ENCODE measurements around the gene SETMAR.

The SETMAR gene

DNA sequence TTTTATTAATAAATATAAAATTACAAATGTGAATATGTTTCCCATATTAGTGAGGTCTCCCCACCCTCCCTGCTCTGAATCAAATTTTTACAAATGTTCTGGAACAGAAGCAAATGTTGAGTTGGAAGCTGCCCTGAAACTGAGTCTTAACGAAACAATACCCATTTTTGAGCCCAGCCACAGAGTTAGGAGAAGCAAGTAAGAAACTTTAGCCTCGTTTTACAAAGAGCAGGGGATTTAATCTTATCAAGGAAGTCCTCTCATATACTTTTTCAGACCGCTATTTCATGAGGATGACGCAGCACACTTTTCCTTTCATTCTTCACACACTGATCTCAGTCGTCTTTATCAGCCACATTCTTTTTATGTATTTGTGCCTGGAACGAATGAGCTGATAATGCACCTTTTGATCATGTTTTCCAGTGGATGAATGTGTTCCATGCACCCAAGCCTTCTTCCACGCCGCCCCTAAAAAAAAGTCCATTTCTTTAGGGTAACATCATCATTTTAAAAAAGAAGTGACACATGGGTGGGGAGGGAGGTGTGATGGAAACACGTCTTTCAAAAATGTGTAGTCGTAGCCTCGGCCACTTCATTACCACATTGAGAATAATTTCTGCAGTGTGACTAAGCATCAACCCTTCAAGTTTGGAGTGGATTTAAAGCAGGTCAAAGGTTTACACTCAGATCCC, 48.1 kb downstream of the SETMAR start:
- no peak for DNase-seq (ENCODE audit: low spot score)
- no peak for FAIRE-seq

DNA sequence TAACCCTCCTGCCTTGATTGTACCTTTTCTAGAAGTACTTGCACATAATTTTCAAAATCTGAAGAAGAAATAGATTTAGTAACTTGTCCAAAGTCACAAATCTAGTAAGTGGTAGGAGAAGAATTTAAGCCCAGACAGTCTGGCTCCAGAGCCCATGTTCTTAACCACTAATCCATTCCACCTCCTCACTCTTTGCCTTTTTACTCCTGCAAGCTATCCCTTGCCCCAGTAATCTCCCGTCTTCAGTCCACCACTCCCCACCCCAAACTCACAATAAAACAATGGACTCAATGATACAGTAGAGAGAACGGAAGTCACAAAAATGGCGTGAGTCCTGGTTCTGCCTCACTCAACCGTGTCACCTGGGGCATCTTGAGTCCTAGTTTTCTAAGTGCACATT, 48.7 kb downstream of the SETMAR start:
- FAIRE-seq (no peak), DNase-seq (ENCODE audit: low spot score) (no peak)

DNA sequence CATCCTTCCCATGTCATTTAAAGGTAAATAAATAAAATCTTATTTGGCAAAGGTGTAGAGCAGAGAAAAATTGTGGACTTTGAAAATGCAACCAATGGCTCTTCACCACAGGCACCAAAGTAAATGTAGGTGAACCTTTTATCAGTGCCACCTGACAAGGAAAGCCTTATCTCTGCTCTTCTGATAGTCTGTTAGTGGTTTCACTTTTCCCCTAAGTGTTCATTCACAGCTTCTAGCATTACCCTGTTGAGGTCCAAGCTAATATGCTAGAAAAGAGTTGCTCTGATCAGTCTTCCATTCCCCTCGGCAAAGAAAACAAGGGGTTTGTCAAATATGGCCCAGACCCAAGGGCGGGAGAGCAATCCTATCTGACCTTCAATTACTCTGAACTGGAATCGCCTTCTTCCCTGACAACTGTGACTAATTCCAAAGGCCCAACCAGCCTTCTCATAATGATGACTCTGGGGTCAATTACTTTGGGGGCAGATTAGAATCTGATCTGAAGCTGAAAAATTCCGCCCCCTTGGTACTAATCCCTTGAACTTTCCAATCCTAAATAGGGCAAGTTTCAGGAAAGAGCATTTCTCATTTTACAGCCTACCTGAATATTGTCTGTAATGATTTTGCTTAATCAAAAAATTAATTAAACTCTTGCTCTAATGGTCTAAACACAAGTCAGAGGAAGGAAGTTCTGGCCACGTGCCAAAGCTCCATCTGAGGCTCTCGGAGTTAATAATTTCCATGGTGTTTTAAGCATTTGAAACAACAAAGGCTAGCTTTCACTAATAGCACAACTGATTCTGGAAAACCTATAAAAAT, 52.4 kb downstream of the SETMAR start:
- no peak for DNase-seq (ENCODE audit: low spot score)
- no peak for FAIRE-seq

DNA sequence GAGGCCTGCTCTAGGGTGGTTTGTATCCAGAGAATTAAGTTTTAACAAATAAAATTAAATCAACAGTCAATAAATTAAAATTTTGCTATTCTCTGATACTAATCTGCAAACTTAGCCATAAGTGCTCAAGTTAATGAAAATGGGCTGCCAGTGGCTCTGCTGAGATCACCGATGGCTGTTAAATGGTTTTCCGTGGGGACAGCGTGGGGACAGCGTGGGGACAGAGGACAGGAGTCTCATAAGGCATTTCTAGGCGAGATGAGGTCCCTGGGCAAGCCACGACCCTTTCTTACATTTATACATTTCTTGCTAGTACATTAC, 53.0 kb downstream of the SETMAR start:
- DNase-seq (ENCODE audit: low spot score) (no peak), FAIRE-seq (no peak)

DNA sequence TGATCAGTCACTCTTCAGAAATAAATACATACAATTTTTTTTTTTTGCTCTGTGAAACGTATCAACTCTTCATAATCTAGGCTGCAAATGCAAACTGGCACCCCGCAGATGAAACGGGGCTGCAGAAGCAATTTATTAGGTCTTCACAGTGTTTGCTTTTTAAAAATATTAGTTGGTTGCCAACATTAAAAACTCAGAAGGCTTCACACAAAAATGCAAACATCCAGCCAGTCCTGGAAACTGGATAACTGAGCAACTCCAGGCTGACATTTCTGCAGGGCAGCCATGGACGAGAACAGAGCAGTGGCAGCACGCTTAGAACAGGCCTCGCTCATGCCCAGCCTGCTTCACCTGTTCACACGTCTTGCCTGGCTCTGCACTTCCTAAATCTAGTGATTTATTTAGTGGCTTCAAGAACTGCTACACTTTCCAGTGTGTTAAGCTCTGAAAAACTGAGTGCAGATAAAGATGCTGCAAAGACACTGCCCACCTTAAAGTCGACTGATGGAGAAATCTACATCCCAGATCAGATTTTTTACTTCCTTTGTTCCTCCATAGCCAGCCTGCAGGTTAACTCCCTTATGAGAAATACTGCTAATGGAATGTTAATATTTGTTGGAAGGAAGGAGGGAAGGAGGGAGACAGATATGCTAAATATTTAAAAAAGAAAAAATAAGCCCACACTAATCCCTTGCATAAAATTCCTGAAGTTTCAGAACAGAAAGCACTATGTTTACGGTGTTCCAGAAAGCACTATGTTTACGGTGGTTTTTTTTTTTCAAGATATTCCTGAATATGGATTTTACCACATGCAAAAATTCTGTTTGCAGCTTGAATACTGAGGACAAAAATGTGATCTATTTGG, 53.6 kb downstream of the SETMAR start:
- FAIRE-seq = no peak
- no peak for DNase-seq (ENCODE audit: low spot score)

DNA sequence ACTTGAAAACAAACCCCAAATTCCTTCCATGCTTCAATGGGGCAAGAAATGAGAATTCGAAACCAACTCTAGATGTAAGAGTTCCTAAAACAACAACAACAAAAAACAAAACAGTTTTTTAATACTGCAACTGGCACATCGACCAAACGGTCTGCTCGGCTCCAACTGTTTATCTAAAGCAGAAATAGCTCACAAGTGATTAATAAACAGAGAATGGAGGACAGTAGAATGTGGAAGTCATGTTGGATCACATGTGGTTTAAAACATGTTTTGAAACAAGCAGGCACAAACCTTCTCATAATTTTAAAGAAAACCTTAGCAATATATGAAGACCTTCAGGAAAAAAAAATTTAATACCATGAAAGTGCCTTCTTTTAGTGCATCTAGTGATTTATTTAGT, 55.1 kb downstream of the SETMAR start:
- FAIRE-seq (no peak), DNase-seq (ENCODE audit: low spot score) (no peak)

DNA sequence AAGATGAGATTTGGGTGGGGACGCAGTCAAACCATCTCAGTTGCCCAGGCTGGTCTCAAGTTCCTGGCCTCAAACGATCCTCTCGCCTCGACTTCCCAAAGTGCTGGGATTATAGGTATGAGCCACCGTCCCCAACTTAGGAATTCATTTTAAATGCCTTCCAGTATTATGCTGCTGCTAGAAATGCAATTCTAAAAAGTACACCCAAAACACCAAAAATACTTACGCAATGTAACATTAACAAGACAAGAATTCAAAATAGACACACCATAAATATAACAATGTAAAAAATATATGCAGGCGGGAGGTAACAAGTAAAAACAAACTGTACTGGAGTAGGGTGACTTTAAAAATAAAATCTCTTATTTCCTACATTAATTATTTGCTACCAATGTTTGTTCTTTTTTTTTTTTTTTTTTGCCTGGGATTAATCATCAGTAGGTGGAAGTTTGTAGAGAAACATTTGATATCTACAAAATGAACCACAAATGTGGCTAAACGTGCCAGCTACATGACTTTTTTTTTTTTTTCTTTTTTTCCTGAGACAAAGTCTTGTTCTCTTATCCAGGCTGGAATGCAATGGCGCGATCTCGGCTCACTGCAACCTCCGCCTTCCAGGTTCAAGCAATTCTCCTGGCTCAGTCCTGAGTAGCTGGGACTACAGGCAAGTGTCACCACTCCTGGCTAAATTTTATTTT, 56.8 kb downstream of the SETMAR start:
- DNase-seq (ENCODE audit: low spot score) (no peak), FAIRE-seq (no peak)

DNA sequence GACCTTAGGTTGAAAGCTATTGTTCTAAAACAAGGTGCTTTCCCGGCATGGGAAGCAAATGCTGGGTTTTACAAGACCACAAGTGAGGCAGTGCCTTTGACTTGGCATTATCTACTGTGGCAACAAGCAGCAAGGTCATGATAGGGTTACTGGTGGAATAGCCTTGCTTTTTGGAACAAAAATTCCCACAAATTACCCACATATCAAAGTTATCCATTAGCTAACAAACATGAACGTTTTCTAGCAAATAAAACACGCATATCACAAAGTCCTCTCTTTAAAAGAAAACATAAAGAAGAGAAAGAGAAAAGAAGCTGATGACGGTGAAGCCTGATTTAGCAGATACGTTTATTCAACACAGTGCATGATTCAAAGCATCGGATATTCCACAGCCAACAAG, 57.6 kb downstream of the SETMAR start:
- FAIRE-seq (no peak), DNase-seq (ENCODE audit: low spot score) (no peak)

DNA sequence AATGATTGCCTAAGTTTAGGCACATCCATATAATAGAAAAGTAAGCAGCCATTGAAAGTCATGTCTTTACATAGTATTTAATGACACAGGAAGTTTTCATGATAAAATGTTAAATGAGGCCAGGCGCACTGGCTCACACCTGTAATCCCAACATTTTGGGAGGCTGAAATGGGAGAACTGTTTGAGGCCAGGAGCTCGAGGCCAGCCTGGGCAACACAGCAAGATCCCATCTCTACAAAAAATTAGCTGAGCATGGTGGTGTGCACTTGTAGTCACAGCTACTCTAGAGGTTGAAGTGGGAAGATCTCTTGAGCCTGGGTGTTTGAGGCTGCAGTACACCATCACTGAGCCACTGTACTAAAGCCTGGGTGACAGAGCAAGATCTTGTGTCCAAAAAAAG, 59.4 kb downstream of the SETMAR start:
- FAIRE-seq (no peak), DNase-seq (ENCODE audit: low spot score) (no peak)

Measured in urothelium cell line (cell line).